HG03159 (cell line): ENCODE measurements around the gene RASSF4.

Experiments
- ATAC-seq: cut with Tn5 transposase; IDR thresholded peaks from one replicate; pipeline ENCODE4 v1.9.1; 2021; ENCODE audit warnings: mild to moderate bottlenecking, moderate library complexity; ENCODE audit not compliant: unreplicated experiment

RASSF4 gene

GRCh38 chr10:44927352-44927751, 32.2 kb upstream of the RASSF4 start:
- no peak for ATAC-seq

GRCh38 chr10:44928462-44928861, 31.1 kb upstream of the RASSF4 start:
- ATAC-seq: no peak

- ATAC-seq: no peak
These were observed 30.0 kb upstream of the RASSF4 start for GRCh38 chr10:44929356-44930255.

GRCh38 chr10:44930904-44931620, 28.5 kb upstream of the RASSF4 start:
- ATAC-seq: no peak

GRCh38 chr10:44931621-44932516, 27.7 kb upstream of the RASSF4 start:
- ATAC-seq: no peak

GRCh38 chr10:44932517-44933450, 26.8 kb upstream of the RASSF4 start:
- peak; percentile 96 for ATAC-seq

- ATAC-seq: no peak
These were observed 25.9 kb upstream of the RASSF4 start for GRCh38 chr10:44933451-44934321.

GRCh38 chr10:44934416-44935200, 25.0 kb upstream of the RASSF4 start:
- ATAC-seq: no peak

GRCh38 chr10:44935201-44935965, 24.2 kb upstream of the RASSF4 start:
- no peak for ATAC-seq

GRCh38 chr10:44935966-44936295, 23.7 kb upstream of the RASSF4 start:
- no peak for ATAC-seq

GRCh38 chr10:44936314-44936975, 23.2 kb upstream of the RASSF4 start:
- ATAC-seq: no peak

- no peak for ATAC-seq
These were observed 22.2 kb upstream of the RASSF4 start for GRCh38 chr10:44937196-44938005.

GRCh38 chr10:44938956-44939355, 20.6 kb upstream of the RASSF4 start:
- ATAC-seq: no peak

GRCh38 chr10:44939691-44940401, 19.8 kb upstream of the RASSF4 start:
- ATAC-seq: no peak

- ATAC-seq: no peak
These were observed 15.2 kb upstream of the RASSF4 start for GRCh38 chr10:44944354-44944753.

- peak; percentile 46 for ATAC-seq
These were observed 13.4 kb upstream of the RASSF4 start for GRCh38 chr10:44946205-44946604.
